Embryonic facial prominence (tissue), 1 donor: ENCODE results near the gene KRT36.

Source experiments
- DNase-seq: peaks from one replicate; pipeline ENCODE4 v3.0.0-alpha.2; 2016; ENCODE audit errors: extremely low spot score

The KRT36 gene

DNA sequence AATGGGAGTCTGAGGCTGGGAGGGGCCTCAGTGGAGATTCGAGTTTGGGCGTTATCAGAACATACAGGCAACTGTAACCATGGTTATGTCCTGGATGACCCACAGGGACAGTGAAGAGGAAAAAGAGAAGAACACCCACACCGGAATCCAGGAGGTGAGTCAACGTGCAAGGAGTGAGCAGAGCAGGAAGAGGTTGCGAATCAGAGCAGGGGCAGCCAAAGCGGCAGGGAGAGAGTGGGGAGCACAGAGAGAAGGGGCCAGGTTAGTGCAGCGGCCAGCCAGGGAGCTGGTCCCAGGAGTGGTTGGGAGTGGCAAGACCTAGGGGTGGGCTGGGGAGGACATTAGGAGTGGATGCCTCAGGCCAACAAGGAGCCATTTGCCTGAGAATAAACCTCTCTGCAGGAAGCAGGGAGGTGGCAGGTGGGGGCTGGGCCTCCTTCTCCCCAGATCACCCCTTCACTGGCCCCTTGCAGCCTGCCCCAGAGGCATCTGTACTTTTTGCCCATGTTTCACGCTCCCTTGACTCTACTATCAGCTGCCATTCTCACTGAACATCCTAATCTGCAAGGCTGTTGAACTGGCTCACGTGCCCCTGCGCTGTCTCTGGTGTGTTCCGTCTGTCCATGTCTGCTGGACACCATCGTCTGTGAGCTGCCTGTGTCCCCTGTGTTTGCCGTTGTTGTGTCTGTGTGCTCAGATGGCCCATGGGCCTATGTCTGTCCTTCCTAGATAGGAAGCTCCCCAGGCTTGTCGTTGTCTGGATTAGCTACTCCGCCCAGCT lies 10.6 kb upstream of the KRT36 start:
- DNase-seq: no peak

DNA sequence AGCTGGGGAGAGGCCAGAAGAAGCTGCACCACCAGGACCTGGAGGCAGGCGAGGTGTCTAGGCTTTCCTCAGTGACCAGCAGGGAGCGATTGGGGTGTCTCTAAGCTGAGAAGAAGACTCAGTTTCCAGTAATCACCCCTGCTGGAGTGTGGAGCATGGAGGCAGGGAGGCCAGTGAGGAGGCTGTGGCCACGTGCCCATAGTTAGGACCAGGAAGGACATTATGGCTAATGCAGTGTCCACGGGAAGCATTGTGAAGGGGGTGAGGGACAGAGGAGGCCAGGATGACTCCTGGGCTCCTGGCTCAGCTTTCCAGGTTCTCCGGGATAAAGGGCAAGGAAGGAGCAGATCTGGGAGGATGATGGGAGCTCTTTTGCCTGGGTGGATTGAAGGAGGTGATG lies 10.0 kb upstream of the KRT36 start:
- DNase-seq: no peak

DNA sequence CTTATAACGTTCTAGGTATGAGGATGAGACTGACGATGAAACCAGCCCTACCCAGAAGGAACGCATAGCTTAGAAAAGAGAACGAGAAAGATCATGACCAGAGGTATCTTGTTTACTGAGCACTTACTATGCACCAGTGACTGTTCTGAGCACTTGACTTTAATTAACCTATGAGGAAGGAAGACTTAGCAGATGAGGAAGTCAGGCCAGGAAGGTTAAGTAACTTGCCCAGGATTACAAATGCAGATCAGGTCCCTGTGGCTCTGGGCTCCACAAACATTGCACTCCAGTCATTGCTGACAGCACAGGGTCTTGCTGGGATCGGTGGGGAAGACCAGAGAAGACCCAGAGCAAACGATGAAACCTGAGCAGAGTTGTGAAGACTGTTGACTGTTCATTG lies 8.6 kb upstream of the KRT36 start:
- DNase-seq: no peak

DNA sequence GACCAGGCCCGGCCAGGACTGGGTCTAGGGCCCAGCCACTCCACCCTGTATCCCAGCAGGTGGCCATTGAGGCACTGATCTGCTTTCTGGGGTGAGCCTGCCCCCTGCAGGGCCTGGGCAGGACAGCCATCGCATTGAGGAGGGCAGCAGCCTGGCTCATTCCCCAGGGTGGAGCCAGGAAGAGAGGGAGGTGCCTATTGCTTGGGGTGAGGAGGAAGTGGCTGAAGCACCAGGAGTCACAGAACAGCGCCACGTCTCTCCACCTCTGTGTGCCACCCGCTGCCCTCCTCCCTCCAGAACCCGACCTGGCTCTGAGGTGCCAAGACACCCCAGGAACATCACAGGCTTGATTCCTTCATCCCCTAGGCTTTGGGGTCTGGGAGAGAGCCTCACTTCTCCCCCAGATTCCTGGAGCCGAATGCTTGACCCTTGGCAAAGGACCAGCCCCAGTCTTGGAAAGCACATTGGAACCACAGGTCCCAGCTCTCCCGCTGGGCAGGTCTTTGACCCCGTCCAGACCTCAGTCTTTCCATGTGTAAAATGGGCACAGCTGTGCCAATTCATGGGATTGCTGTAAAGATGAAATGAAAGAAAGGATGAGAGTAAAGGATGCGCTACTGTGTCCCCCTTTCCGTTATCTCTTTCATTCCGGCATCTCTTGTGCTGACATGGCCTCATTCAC lies 7.2 kb upstream of the KRT36 start:
- DNase-seq: no peak

DNA sequence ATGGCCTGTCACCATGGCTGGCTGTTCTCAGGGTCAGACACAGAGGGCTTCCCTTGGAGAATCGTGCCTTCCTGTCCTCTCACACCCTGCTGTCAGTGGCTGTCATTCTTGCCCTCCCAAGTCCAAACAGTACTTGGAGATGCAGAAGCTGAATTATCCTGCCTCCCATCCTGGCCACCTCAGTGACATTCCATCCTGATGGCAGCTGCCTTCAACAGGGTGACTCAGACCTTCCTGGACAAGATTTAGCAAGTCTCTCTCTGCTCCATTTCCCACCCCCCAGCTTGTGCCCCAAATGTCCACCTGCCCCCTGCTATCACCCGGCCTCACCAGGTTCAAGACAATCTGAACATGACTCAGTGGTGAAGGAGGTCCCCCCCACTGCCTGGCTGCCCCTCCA lies 4.8 kb upstream of the KRT36 start:
- no peak for DNase-seq

DNA sequence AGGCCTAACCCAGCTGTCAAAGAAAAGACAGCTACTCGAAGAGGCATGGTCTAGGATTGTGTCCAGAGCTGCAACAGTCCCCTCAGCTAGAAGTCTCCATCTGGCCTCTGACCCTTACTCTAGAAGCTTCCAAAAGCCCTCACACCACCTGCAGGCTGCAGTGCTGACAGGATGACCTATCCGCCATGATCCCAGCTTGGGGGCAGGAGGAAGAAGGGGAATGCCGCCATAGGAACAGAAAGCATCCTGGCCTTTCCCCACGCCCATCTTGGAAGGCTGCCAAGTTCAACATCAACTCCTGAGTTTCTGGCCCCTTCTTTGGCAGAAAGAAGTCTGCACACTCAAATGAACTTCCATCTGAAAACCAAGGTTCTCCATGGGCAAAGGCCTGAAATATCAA lies 3.1 kb upstream of the KRT36 start:
- DNase-seq: peak; percentile 100

DNA sequence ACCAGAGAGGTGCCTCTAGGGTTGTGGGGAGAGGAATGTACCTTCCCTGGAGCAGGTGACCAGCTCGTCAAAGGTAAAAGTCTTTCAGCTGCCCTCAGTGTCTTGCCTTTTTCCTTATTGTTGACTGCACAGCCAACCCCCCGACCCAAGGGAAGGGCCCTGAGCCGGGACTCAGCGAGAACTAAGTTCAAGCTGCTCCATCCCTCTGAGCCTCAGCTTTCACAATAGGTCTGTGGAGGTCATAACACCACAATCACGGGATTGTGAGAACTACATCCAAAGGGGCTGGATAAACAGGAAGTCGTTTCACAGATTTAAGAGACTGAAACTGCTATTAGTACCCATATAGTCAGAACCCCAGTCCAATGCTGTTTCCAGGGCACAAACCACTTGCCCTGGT lies 2.6 kb upstream of the KRT36 start:
- no peak for DNase-seq

DNA sequence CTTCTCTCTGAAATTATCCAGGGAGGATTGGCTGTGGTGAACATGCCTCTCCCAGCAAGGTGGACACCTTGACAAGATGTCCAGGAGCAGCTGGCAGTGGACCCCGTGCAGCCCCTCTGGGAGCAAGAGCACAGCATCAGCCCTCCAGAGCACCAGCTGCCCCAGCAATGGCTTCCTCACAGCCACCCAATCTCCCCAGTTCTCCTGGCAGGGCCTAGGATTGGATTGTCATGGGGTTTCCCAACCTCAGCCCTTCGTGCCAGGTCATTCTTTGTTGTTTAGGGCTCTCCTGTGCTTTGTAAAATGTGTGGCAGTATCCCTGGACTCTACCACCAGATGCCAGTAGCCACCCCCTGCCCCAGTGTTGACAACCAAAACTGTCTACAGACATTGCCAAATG lies 1.8 kb upstream of the KRT36 start:
- no peak for DNase-seq

DNA sequence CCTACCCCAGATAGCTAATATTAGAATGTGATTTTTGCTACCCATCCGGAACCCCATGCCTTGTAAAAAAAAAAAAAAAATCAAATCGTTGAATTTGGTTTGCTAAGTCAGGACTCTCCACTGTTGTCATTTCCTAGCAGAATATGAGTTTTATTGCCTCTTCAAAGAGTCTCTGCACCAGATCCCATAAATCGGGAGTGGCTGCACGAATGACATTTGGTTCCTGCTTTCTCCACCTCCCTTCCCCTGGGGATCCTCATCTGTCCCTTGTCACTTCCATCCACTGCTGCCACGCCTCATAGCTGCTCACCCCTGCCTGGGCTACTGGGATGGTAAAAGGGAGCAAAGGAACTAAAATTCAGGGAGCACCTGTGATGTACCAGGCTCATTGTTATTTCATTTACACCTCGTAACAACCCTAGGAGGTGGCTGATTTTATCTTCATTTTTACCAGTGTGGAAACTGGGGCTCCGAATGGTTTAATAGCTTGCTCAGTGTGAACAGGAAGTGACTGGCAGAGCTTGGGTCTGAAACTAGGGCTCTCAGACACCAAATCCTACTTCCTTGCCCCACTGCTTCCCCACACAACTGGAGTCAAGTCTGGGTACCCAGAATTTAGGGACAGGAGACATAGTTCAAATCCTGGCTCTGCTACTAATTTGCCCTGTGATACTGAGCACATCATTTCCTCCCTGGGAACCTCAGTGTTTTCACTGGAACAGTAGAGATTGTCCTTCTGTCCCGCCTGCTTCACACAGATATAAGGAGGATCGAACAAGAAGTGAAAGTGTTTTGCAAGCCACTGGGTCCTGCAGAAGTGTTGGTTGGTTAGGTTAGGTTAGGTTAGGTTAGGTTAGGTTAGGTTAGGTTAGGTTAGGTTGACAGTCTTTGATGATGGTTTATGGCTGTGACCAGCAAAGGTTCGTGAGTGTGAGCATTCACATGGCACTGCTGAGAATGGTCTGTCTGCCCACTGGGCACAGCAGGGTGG lies 585 bp upstream of the KRT36 start:
- no peak for DNase-seq

DNA sequence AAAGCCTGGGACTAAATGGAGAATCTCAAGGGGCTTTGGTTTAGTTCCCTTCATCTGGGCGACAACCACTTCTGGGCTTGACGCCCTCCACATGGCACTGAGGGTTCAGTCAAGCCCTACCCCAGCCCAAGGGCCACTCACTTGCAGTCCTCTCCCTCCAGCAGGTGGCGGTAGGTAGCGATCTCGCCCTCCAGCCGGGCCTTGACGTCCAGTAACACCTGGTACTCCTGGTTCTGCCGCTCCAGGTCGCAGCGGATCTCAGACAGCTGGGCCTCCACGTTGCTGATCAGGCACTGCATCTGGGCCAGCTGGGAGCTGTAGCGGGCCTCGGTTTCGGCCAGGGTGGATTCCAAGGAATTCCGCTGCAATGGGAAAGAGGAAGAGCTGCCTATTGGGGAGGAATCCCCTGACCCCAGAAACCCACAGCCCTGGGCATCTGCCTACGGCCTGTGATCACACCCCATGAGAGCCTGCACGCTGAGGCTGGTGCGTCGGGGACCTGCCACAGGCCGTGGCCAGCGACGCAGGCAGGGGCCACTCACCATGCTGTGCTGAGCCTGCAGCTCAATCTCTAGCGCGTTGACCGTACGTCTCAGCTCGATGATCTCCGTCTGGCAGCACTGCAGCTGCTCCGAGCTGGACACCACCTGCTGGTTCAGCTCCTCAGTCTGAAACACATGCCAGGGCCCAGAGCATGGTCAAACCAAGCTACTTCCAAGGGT lies 2.7 kb downstream of the KRT36 start:
- DNase-seq: no peak

DNA sequence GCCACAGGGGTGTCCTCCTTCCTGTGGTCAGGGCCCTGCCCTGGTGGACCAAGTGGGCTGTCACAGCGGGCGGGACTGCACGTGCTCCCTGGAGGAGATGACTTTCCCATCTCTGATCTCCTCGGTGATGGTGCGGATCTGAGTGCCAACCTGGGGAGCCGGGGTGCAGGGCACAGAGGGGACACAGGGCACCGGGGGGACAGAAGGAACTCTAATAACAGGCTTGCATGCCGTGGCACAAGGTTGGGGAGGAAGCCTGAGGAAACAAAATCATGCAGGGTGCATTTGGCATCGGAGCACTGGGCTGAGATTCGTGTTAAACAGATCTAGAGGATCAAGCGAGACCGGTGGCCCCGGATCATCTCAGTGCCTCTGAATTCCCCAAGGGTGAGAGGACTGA lies 3.4 kb downstream of the KRT36 start:
- no peak for DNase-seq

DNA sequence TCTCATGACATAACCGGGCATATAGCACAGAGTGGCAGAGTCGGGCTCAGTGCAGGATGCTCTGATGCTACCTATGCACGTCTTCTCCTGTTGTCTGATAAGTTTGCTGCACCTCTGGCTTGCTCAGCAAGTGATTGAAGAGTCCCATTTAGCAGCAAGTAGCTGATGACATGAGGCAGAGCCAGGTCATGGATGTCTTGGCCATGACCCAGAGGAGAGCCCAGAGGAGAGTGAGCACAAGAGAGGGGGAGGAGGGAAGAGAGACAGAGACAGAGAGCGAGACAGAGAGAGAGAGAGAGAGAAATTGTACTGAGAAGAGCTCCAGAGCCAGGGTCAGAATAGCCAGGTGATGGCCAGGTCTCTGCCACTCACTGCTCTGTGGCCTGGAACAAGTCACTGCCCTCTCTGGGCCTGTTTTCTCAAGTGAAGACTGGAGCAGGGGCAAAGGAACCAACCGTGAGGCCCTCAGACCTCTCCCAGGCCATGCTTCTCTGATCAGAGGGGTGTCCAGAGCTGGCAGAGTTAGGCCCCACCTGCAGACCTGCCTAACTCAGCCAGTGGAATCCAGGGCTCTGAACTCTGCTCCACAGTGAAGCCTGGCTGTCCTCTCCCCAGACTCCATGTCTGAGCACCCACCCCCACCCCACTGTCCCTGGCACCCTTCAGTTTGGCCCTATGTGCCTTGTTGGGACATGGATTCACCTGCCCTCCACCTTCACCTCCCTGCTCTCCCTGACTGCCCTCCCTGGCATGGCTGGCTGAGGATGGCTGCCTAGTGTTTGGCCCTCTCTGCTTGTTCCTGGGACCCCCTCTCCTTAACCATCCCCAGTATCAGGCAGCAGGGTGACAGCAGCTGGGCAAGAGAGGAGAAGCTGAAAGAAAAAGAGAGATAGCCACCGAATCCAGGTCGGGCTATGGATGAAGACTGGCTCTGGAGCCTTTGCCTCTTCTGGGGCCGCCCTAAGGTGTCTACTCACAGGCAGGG lies 4.5 kb downstream of the KRT36 start:
- no peak for DNase-seq

DNA sequence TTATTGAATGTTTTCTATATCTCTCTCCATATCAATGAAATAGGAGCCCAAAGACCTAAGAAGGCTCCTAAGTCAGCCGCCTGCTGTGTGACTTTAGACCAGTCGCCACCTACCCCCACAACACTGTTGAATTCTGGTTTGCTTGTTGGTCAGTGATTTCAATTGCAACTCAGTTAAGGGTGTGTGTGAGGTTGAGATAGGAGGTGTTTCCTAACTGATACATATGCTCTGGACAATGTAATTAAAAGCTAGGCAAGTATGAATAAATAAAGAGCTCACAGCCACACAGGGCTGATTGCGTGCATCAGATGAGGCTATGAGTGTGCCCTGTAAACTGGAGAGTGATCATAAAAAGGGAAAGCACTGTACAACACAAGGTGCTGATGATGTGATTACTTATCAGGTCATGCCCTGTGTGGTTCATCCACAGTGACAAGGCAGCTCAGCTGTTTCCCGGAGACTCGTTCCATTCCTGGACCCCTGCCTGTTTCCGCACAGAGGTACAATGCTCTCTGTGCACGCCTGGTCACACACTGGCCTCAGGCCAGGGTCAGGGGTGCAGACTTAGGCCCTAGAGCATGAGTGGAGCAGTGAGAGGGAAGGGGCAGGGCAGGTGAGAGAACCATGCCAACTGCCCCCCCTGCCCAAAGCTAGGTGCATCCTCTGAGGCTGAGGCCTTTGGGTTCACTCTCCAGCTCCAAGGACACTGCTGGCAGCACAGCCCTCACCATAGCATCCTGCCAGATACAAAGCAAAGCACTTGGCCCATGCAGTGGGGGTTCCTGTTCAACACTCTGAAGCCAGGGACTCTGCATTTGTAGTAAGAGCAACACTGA lies 5.5 kb downstream of the KRT36 start:
- DNase-seq: no peak

DNA sequence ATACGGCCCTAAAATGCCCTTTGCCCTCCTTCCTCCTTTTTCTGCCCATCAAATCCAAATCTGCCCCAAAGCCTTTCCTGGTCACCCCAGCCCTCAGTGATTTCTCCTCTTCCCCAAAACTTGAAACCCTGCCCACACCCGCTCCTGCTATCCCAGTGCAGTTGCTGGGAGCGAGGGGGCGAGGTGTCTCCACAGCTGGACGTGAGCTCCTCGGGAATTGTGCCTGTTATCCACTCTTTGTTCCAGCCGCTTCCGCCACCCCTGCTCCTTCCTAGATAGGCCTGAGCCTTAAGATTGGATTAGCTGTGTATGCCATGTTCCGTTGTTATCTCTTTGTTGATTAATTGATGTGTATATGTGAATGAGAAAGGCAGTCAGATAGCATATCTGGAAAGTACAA lies 6.2 kb downstream of the KRT36 start:
- no peak for DNase-seq

DNA sequence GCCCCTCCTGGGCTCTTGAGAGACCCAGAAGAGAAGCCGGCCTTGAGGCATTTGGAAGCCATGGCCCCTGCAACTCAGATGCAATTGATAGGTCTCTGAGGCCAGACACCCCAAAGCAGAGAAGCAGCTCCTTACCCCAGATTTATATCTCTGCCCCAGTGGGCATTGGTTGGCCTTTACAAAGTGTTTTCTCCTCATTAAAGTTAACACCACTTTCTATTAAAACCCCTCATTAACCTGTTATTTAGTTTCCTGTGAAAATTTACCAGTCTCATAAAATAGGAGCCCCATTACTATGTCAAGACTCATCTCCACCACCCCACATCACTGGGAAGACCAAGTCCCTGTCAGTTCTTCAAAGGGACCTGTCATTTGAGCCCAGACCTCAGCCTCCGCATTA lies 8.7 kb downstream of the KRT36 start, which contains the start of gene KRT35:
TSS of gene KRT35 (minus strand) at position 116 of the 400 bp plus-strand sequence. CDS start at position 62, 54 bp downstream.
- DNase-seq: no peak

DNA sequence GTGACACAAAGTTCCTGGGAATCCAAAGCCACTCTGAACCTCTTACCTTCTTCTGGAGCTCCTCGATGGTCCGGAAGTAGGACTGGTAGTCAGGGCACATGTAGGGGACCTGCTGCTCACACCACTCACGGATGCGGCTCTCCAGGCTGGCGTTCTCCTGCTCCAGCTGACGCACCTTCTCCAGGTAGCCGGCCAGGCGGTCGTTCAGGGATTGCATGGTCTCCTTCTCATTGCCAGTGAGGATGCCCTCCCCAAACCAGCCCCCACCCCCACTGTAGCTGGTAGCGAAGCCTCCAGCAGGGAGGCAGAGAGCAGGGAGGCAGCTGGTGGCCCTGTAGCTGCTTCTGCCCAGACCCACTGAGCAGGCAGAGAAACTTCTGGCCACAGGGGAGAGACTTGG lies 9.1 kb downstream of the KRT36 start:
- no peak for DNase-seq

DNA sequence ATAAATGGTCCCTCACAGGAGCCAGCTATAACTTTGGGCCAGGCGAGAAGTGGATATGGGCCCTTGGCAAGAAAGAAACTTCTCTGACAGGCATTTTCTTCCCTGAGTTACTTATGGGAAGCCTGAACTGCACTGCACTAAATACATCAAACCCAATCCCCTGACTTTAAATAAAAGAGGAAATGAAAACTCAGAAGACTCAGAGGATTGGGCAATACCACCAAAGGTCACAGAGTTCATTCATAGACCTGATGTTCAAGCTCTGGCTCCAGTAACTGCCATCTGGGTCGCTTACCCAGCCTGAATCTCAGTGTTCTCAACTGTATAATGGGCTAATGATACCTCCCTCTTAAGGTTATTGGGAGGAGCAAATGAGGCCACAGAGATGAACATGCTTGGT lies 9.6 kb downstream of the KRT36 start:
- DNase-seq: no peak

DNA sequence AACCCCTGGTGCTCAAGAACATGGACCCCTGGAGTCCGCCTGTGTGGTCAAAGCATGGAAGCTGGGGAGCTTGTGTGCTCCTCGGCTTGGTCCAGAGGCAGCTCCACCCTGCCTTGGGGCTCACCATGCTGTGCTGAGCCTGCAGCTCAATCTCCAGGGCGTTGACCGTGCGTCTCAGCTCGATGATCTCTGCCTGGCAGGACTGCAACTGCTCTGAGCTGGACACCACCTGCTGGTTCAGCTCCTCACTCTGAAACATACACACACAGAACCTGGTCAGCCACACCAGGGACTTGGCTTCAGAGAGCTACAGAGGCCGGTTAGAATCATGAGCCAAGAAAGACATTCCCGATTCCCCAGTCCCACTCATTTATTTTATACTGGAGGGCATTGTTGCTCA lies 11.5 kb downstream of the KRT36 start:
- no peak for DNase-seq
